GM18867 (cell line): ENCODE results near the gene RCL1.

Experiments used
- ATAC-seq: cut with Tn5 transposase; IDR thresholded peaks from one replicate; pipeline ENCODE4 v1.9.1; 2021; ENCODE audit warnings: mild to moderate bottlenecking, moderate library complexity; ENCODE audit not compliant: unreplicated experiment

RCL1 gene

DNA sequence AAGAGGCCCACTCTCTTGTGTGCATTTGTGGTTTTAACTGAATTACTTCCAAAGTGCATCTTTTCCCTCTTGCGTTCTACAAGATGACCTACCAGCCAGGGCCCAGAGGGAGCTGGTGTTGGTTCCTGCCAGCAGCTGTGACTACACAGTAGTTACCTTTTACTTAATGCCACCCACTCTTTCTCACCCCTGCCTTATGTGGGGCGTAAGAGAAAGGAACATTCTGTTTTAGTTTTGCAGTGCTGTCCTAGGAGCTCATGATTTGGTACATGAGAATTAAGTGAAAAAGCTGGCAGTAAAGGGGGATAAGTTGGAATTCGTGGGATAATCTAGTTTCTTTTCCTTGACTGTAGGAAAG lies 45.4 kb downstream of the RCL1 start:
- no peak for ATAC-seq

- no peak for ATAC-seq
Observed at GRCh38 chr9:4839470-4839912, 46.7 kb downstream of the RCL1 start.

DNA sequence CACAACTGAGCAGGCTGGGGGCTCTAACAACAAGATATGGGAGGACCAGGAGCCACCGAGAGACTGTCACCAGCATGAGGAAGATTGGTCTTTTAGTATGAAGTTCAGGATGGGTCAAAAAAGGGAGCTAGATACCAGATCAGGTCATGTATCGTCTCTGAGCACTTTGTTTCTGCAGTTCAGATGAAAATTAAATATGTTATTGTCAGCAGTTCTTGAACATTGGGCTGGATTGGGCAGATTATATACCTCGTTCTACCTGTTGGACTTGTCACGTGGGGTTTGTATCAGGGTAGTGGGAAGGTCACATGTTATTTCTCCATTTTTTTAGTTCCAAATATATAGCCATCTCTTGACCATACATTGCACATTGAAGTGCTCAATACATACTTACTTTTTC lies 47.3 kb downstream of the RCL1 start:
- ATAC-seq: no peak

GRCh38 chr9:4842213-4842612 lies 49.5 kb downstream of the RCL1 start:
- no peak for ATAC-seq

- no peak for ATAC-seq
Observed at GRCh38 chr9:4842734-4843133, 50.0 kb downstream of the RCL1 start.

- ATAC-seq: no peak
Observed at GRCh38 chr9:4844056-4844838, 51.5 kb downstream of the RCL1 start.

GRCh38 chr9:4849369-4849768 lies 56.6 kb downstream of the RCL1 start:
- no peak for ATAC-seq

DNA sequence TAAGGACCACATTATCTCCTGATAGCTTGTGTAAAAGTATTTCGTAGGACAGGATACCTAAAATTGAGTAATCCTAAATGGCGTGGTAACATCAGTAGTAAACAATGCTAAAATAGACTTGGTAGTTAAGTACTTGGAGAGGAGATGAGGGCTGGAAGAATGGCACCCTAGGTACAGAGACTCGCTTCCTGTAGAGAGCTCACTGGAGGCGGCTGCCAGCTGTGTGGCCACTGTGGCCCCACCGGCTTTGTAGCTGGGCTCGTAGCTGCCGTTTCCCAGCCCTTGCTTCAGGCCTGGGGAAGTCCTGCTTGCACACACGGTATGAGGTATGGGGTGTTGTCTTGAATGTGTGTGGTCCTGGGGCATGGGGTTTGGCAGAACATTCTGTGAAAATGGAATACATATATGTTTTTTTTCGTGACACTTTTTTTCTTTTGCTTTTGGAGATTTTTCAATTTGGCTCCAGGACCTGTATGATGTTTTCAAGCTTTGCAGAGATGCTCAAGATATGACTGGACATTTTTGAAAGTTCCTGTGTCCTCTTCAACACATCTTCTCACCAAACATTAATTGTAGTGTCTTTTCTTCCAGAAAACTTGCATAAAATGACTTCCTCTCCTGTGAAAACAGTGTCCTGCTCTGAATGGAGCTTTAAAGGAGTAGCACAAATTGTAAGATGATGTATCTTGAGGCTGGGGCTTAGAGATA lies 58.0 kb downstream of the RCL1 start:
- no peak for ATAC-seq

DNA sequence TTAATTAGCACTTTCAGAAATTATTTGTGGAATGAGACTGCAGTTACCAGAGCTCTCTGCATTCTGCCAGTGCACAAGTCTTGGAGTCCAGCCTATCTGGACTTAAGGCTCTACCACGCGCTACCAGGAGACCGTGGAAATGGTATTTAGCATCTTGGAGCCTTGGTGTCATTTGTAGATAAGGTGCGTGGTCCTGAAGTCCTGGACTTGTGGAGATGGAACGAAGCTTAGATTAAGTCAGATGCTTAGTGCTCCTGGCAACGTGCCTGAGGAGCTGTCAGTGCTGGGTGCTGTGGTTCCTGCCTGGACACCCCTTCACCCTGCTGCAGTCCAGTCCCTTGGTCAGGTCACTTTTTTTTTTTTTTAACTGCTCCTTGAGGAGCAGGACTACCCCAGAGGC lies 59.7 kb downstream of the RCL1 start:
- ATAC-seq: no peak

DNA sequence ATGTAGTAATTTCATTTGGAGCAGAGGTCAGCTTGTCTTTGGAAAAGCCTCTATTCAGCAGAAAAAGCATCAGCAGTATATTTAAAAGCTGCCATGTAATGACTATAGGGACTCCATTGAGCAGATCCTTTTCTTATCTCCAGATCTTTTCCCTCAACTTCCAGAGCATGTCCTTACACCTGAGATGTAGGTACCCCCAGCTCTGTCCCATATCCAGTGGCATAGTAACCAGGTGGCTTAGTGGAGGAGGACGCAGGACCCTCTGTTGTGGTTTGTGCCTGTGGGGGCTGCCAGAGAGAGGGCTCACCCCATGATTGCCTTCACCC lies 61.5 kb downstream of the RCL1 start:
- ATAC-seq: no peak

DNA sequence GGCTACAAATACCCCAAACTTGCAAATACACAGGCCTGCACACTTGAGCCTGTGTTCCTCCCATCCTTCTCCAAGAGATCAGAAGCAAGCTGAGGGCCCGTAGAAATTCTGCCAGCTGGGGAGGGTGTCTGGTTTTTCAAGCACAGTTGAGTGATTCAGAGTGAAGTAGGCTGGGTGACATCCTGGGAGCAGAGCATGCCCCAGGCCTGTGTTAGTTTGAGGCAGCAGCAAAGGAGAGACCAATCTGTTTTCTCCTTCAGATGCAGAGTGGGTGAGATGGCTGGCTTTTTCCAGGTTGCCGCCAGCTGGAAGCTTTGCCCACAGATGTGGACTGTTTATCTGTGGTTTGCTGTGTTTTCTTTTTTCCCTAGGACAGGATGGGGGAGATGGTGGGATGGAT lies 63.1 kb downstream of the RCL1 start:
- no peak for ATAC-seq

DNA sequence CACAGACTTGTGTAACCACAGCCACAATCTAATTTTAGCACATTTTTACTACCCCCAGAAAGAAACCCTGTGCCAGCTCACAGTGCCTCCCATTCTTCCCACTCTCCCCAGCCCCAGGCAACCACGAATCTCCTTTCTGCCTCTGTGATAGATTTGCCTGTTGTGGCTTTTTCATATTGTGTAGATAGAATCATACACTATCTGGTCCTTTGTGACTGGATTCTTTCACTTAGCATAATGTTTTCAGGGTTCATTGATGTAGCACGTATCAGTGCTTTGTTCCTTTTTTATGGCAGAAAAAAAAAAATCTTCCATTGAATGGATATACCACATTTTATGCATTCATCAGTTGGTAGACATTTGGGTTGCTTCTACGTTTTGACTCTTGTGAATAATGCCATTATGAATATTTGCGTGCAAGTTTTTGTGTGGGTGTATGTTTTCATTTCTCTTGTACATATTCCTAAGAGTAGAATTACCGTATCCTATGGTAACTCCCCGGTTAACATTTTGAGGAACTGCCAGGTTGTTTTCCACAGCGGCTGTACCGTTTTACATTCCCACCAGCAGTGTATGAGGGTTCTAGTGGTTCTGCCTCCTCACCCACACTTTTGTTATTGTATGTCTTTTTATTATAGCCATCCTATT lies 64.5 kb downstream of the RCL1 start:
- no peak for ATAC-seq

DNA sequence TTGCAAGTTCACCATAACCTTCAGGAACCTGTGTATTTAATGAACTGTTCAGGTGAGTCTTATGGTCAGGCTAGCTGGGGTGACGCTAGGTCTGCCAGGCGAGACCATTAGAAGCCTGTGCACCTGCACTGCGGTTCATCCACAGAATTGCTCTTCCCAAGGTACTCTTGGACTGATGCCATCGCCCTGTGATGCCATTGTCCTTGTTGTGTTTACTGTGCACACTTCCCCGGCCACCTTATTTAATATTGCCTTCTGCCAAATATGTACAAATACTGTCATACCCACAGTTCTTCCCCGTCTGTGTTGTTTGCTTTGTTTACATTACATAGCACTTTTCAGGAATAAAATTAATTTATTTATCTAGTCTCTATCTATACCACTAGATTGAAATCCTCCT lies 66.3 kb downstream of the RCL1 start:
- no peak for ATAC-seq

DNA sequence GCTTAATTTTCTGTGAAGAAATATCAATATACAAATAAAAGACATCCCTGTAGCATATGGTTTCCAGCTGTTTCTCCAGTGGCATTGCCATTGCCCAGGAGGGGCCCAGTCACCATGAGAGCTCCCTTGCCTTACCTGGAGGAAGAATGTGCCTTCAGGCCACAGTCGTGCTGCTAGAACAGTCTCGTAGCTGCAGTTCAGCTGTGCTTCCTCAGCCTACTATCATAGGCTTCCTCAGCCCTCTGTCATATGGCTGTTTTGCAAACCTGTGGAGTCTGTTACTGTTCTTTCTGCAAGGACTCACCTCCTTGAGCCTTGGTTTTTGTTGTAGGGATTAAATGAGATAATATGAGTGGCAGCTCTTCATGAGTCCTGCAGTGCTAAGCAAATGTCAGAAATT lies 67.6 kb downstream of the RCL1 start:
- no peak for ATAC-seq

GRCh38 chr9:4861145-4861544 lies 68.4 kb downstream of the RCL1 start:
- ATAC-seq: no peak

GRCh38 chr9:4861736-4862451 lies 69.2 kb downstream of the RCL1 start:
- ATAC-seq: no peak

DNA sequence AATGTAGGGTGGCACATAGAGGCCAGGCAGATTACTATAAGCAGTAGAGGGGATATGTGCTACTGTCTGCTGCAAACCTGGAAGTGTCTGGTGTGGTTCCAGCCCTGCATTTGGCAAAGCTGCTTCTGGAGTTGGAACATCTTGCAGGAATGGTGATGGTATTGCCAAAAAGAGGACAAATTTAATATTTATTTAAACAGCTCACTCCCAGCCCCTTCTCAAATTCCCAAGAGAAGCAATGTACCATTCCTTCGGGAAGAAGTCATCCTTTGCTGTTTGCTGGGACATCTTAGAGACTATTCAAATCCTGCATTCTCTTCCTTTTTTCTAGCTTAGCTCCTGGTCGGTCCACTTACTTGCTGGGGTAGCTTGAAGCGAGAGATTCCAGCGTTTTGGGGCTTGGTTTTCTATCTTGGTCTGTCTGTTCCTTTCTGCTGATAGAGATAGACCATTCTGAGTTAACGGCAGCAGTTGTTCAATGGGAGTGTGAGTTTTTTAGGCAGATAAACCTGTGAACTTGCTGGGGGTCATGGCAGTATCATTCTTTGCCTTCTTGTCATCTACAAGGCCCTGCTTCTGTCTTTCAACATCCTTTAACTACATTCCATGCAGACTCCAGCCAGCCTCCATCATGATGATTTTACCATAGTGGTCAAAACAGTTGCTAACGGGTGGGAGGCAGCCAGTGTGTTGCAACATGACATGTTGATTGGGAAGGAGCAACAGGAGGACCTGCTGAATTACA lies 69.9 kb downstream of the RCL1 start:
- ATAC-seq: no peak

- no peak for ATAC-seq
Observed at GRCh38 chr9:4864234-4864661, 71.5 kb downstream of the RCL1 start.

- no peak for ATAC-seq
Observed at GRCh38 chr9:4864698-4865097, 72.0 kb downstream of the RCL1 start.

- ATAC-seq: no peak
Observed at GRCh38 chr9:4865681-4866080, 72.9 kb downstream of the RCL1 start.
